GM19023 (cell line): Measurements from ENCODE around the gene PAPSS1.

Source experiments
- ATAC-seq: cut with Tn5 transposase; IDR thresholded peaks from one replicate; pipeline ENCODE4 v1.9.1; 2021; ENCODE audit warnings: mild to moderate bottlenecking, moderate library complexity; ENCODE audit not compliant: unreplicated experiment

The PAPSS1 gene

GRCh38 chr4:107572281-107572680 lies 147.8 kb downstream of the PAPSS1 start:
- ATAC-seq: no peak

GRCh38 chr4:107570952-107571351 lies 149.1 kb downstream of the PAPSS1 start:
- no peak for ATAC-seq

DNA sequence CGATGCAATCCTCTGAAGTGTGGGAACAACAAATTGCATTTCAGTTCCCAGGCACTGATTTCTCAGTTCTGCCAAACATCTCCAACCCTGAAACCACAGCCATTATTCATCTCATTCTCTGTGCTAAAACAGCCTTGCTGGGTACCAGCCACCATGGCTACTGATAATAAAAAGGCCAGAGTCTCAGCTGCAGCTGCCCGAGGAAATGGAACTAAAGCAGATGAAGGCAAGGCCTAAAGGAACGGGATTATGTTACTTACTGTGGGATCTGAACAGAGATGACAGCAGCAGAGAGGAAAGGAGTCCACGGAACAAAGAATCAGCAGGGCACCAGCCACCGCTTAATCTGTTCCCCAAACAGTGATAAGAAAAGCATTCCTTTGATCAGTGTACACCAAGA lies 155.7 kb downstream of the PAPSS1 start:
- no peak for ATAC-seq
